Fibroblast of lung (primary cell): Measurements from ENCODE around the gene EXOC5.

Source experiments
- EZH2 ChIP-seq: IDR thresholded peaks from 2 replicates; pipeline ENCODE4 v1.5.1; 2012; ENCODE audit warnings: low read length, control low read depth, mild to moderate bottlenecking; ENCODE audit errors: missing control alignments
- TF ChIP-seq, protein P1 (sequence below), 2 donors: IDR thresholded peaks in 1 of 2; conservative IDR thresholded peaks in 1 of 2; 1 replicate in 1 of 2; 2 replicates in 1 of 2; pipeline ENCODE4 v1.5.1; 2011 to 2012; ENCODE audit warnings: low read length in 2 of 2, control low read depth in 1 of 2, inconsistent platforms in 1 of 2, low read depth in 1 of 2, mild to moderate bottlenecking in 1 of 2

- TF ChIP-seq, protein P1, sequence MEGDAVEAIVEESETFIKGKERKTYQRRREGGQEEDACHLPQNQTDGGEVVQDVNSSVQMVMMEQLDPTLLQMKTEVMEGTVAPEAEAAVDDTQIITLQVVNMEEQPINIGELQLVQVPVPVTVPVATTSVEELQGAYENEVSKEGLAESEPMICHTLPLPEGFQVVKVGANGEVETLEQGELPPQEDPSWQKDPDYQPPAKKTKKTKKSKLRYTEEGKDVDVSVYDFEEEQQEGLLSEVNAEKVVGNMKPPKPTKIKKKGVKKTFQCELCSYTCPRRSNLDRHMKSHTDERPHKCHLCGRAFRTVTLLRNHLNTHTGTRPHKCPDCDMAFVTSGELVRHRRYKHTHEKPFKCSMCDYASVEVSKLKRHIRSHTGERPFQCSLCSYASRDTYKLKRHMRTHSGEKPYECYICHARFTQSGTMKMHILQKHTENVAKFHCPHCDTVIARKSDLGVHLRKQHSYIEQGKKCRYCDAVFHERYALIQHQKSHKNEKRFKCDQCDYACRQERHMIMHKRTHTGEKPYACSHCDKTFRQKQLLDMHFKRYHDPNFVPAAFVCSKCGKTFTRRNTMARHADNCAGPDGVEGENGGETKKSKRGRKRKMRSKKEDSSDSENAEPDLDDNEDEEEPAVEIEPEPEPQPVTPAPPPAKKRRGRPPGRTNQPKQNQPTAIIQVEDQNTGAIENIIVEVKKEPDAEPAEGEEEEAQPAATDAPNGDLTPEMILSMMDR (conservative IDR thresholded peaks at IDR 0.05 in 1 of 2, IDR thresholded peaks at IDR 0.05 in 1 of 2; ENCODE audit: low read depth in 1 of 2, low read length in 2 of 2) = no peak
- no peak for TF ChIP-seq EZH2
Measured at GRCh38 chr14:57245941-57246340, 22.8 kb downstream of the EXOC5 start.
